Keratinocyte (primary cell): ENCODE results near the gene GET3.

Experiments used
- CTCF ChIP-seq, 3 experiments: IDR thresholded peaks in 1 of 3; conservative IDR thresholded peaks in 1 of 3; optimal IDR thresholded peaks in 1 of 3; 2 replicates in 2 of 3; 3 replicates in 1 of 3; pipeline versions ENCODE3 to v1.5.1; 2011; ENCODE audit warnings: low read length in 3 of 3, mild to moderate bottlenecking in 3 of 3, moderate library complexity in 2 of 3, control low read depth in 1 of 3, inconsistent platforms in 1 of 3; ENCODE audit not compliant: insufficient read depth in 2 of 3; ENCODE audit errors: extremely low read depth in 1 of 3
- EZH2 ChIP-seq: IDR thresholded peaks from one replicate; pipeline ENCODE4 v1.6.1; 2012; ENCODE audit warnings: inconsistent platforms, mild to moderate bottlenecking, low read length, moderate library complexity

DNA sequence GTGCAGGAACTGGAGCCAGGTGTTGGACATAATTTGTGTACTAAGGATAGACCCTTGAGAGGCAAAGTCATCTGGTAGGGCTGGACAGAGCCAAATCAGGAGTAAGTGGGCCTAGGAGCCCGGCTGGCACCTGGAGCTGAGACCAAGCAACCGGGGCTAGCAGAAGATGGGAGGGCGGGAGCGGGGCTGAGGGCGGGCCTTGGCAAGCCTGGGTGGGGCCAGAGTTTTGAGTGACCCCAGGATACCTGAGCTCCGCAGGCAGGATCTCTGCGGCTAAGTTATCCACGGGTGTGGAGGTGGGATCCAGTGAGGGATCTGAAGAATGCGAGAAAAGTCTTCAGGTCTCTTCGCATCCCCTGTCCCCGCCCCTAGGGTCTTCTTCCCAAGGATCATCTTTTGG is 29.9 kb downstream of the GET3 start:
- no peak for TF ChIP-seq EZH2
- no peak for TF ChIP-seq CTCF (optimal IDR thresholded peaks at IDR 0.05 in 1 of 3, IDR thresholded peaks at IDR 0.05 in 1 of 3, conservative IDR thresholded peaks at IDR 0.05 in 1 of 3; ENCODE audit: extremely low read depth in 1 of 3, insufficient read depth in 2 of 3, low read length in 3 of 3)
